Stimulated activated memory B cell treated with anti-CD40 and anti-IgM and Interleukin-4, amounts not matched to agents 10 μg/mL and 1 μg/mL and 100 μg/mL, for 72 hours (primary cell): Measurements from ENCODE around the gene ARAP2.
"Not testable (repeated sequence)": the region's sequence is repeated elsewhere in the genome, so short reads cannot be mapped to it uniquely, and the experiment has no call there.

Experiments
- ATAC-seq: fragments of 150-1000 bp; cut with Tn5 transposase; 2 replicates; pipeline ENCODE4 v1.10.0; 2021
- H3K27ac Mint-ChIP-seq: one replicate; pipeline ENCODE4 v1.8.0; 2022; ENCODE audit warnings: mild to moderate bottlenecking, mixed read lengths
- H3K27me3 Mint-ChIP-seq: one replicate; pipeline ENCODE4 v1.8.0; 2022; ENCODE audit warnings: mixed read lengths
- H3K36me3 Mint-ChIP-seq: one replicate; pipeline ENCODE4 v1.8.0; 2022; ENCODE audit warnings: mixed read lengths
- H3K4me1 Mint-ChIP-seq: one replicate; pipeline ENCODE4 v1.8.0; 2022; ENCODE audit warnings: mixed read lengths
- H3K4me3 Mint-ChIP-seq: one replicate; pipeline ENCODE4 v1.8.0; 2022; ENCODE audit warnings: mild to moderate bottlenecking, moderate library complexity, mixed read lengths
- H3K9me3 Mint-ChIP-seq: one replicate; pipeline ENCODE4 v1.8.0; 2022; ENCODE audit warnings: mixed read lengths

ARAP2 gene

DNA sequence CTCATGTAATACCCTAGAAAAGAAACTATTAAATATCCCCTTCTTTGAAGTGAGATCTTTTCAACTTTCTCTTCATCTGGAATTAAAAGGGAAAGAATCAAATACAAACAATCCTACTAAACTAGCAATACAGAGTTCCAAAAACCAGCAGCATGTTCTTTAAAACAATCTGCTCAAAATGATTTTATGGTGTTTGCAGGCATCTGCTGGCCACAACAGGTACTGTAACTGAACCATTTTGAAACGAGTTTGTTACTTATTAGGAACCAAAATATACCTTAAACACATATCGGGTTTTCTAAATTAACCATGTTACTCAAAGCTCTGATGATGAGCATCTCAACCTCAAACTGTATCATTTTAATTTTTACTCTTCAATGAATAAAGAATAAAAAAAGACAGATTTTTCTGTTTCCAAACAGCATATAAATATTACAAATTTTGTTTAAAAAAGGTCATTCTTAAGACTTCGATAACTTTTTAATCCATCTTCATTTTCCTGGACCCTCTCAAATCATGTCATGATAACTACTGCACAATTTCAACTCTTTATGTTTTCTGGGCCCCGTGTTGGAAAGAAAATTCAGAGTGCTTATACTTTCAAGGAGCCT lies 56.5 kb downstream of the ARAP2 start:
- H3K4me3 Mint-ChIP-seq = no peak overlapping the region
- peaks cover 30% of the 10 kb centered on the region for H3K36me3 Mint-ChIP-seq
- H3K27me3 Mint-ChIP-seq = no peaks in the 10 kb centered on the region

GRCh38 chr4:36183665-36184393 lies 60.5 kb downstream of the ARAP2 start:
- H3K4me1 Mint-ChIP-seq = peaks cover 14% of the 10 kb centered on the region
- H3K27ac Mint-ChIP-seq = no peak overlapping the region
- H3K36me3 Mint-ChIP-seq = peaks cover 33% of the 10 kb centered on the region
- ATAC-seq = no peak
- H3K9me3 Mint-ChIP-seq = no peaks in the 10 kb centered on the region
- H3K27me3 Mint-ChIP-seq = no peaks in the 10 kb centered on the region
- H3K4me3 Mint-ChIP-seq = no peak overlapping the region

More for the DNA sequence above, 56.5 kb downstream of the ARAP2 start:
- Mint-ChIP-seq H3K9me3 (no peaks in the 10 kb centered on the region), H3K4me1 (peaks cover 33% of the 10 kb centered on the region), H3K27ac (no peak overlapping the region)
- ATAC-seq = no peak

DNA sequence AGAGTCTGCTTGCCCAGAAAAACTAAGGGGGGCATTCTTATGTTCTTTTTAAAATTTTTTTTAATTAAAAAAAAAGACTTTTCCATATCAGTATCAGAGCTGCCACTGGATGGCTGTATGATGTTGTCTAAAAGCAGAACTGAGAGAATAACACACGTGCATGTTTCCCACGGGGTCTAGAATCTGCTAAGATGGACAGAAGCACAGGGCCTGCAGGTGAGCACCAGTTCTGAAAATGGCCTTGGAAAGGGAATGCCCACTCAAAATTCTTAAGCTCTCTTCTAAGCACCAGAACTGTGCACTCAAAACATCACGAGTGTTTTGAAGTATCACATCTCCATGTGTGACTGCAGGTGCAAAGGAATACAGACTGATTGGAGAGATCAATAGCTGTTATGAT lies 61.1 kb downstream of the ARAP2 start:
- H3K27ac Mint-ChIP-seq = no peak overlapping the region
- no peak overlapping the region for H3K4me3 Mint-ChIP-seq
- no peaks in the 10 kb centered on the region for H3K9me3 Mint-ChIP-seq
- no peak for ATAC-seq
- H3K36me3 Mint-ChIP-seq = peaks cover 39% of the 10 kb centered on the region
- H3K27me3 Mint-ChIP-seq = no peaks in the 10 kb centered on the region
- peaks cover 14% of the 10 kb centered on the region for H3K4me1 Mint-ChIP-seq

- not testable (repeated sequence) for H3K27ac Mint-ChIP-seq, H3K4me3 Mint-ChIP-seq, H3K27me3 Mint-ChIP-seq, H3K9me3 Mint-ChIP-seq, ATAC-seq
- Mint-ChIP-seq H3K36me3 (peaks cover 46% of the 10 kb centered on the region), H3K4me1 (peaks cover 14% of the 10 kb centered on the region)
Measured at GRCh38 chr4:36182315-36182714, 62.0 kb downstream of the ARAP2 start.

GRCh38 chr4:36180206-36180605 lies 64.1 kb downstream of the ARAP2 start:
- peaks cover 52% of the 10 kb centered on the region for H3K36me3 Mint-ChIP-seq
- no peaks in the 10 kb centered on the region for H3K9me3 Mint-ChIP-seq
- ATAC-seq = no peak
- H3K4me3 Mint-ChIP-seq = no peak overlapping the region
- H3K27ac Mint-ChIP-seq = no peak overlapping the region
- peaks cover 14% of the 10 kb centered on the region for H3K4me1 Mint-ChIP-seq
- H3K27me3 Mint-ChIP-seq = no peaks in the 10 kb centered on the region

DNA sequence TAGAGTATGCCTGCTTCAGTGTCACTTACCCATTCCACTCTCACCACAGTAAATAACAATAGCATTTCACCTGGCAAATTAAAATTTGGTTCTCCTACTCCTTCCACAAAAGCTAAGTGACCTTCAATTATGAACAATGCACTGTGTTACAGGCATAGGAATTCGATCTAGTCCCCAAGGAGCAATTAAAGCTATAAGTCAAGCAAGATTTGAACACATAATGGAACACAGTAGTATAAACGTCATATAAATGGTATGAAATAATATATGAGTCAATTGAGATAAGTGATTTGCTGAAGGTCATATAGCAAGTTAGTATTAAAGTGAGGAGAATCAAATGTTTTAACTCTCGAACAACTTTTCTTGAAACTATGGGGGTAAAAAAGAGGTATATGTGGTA lies 65.8 kb downstream of the ARAP2 start:
- H3K27ac Mint-ChIP-seq = no peak overlapping the region
- no peak overlapping the region for H3K4me3 Mint-ChIP-seq
- peaks cover 9% of the 10 kb centered on the region for H3K4me1 Mint-ChIP-seq
- no peaks in the 10 kb centered on the region for H3K9me3 Mint-ChIP-seq
- H3K27me3 Mint-ChIP-seq = no peaks in the 10 kb centered on the region
- peaks cover 67% of the 10 kb centered on the region for H3K36me3 Mint-ChIP-seq
- no peak for ATAC-seq

- H3K27me3 Mint-ChIP-seq = no peaks in the 10 kb centered on the region
Measured at GRCh38 chr4:36177946-36178345, 66.4 kb downstream of the ARAP2 start.

DNA sequence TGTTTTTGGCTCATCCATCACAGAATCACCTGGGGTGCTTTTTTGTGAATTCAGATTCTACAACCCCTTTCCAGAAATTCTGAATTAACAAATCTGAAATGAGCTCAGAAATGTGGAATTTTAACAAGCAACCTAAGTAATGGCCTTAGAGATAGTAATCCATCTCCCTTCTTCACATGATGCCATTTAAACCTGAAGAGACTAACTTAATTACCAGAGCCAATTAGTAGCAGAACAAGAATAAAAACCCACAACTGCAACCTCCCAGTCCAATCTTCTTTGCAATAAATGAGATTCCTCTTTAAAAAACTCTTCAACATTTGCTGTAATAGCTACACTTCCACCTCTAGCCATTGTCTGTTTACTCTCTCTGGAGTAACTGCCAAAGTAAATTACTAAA lies 69.7 kb downstream of the ARAP2 start:
- no peak for ATAC-seq
- Mint-ChIP-seq H3K27ac (no peak overlapping the region), H3K9me3 (no peaks in the 10 kb centered on the region), H3K36me3 (peaks cover 54% of the 10 kb centered on the region), H3K4me3 (no peak overlapping the region), H3K27me3 (no peaks in the 10 kb centered on the region), H3K4me1 (no peaks in the 10 kb centered on the region)

More at GRCh38 chr4:36177946-36178345, 66.4 kb downstream of the ARAP2 start:
- Mint-ChIP-seq H3K9me3 (no peaks in the 10 kb centered on the region), H3K4me3 (no peak overlapping the region), H3K36me3 (peaks cover 69% of the 10 kb centered on the region), H3K4me1 (peaks cover 6% of the 10 kb centered on the region), H3K27ac (no peak overlapping the region)
- no peak for ATAC-seq

DNA sequence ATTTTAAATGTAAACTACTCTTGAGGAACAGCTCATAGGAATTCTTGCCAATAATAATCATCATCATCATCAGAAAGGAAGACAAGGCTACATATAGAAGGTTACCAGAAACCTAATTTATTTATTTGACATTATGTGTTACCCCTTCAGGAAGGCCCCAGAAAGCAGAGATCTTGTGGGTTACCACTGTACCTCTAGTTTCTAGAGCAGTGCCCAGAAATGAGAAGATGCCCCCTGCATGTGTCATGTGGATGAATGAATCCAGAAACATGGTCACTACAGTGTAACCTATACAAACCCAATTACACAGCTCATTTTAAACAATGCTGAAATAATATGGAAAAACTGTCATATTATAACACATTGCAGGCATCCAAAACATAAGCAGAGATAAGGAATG lies 70.4 kb downstream of the ARAP2 start:
- no peak overlapping the region for H3K4me3 Mint-ChIP-seq
- no peaks in the 10 kb centered on the region for H3K4me1 Mint-ChIP-seq
- no peaks in the 10 kb centered on the region for H3K27me3 Mint-ChIP-seq
- no peak for ATAC-seq
- no peak overlapping the region for H3K27ac Mint-ChIP-seq
- H3K36me3 Mint-ChIP-seq = peaks cover 48% of the 10 kb centered on the region
- no peaks in the 10 kb centered on the region for H3K9me3 Mint-ChIP-seq

GRCh38 chr4:36172656-36173055 lies 71.7 kb downstream of the ARAP2 start:
- Mint-ChIP-seq H3K4me1 (no peaks in the 10 kb centered on the region), H3K4me3 (no peak overlapping the region), H3K36me3 (peaks cover 37% of the 10 kb centered on the region), H3K27me3 (no peaks in the 10 kb centered on the region), H3K9me3 (no peaks in the 10 kb centered on the region), H3K27ac (no peak overlapping the region)
- ATAC-seq = no peak

DNA sequence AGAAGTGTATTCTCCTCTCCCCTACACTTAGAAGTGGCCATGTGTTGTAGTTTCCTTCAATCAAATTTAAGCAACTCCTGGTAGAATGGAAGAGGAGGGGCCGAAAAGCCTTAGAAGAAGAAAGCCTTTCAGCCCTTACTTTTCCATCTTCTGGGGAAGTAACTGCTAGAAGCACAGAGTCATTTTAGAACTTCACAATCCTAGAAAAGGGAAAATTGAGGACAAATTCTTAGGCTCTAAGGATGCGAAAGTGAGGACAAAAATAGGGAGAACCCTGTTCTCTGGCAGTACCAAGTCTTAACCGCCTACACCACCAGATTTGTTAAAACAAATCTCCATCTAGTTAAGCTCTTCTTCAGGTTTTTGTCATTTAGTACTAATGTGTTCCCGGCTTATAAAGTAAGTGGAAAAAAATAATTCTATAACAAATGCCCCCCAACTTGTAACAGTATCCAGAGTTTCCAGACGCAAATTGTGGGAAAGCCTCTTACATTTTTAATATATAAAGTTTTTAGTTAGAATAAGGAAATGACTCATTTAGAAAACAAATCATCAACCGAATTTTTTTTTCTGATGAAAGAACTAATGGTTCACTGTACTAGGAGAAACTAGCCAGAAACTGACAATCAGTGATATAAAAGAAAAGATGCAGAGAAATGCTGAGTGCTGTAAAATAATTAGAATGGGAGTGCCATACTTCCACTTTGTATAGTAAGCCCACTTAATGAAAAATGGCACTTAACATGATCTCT lies 76.0 kb downstream of the ARAP2 start:
- Mint-ChIP-seq H3K4me3 (no peak overlapping the region), H3K36me3 (peaks cover 32% of the 10 kb centered on the region), H3K4me1 (no peaks in the 10 kb centered on the region), H3K27me3 (no peaks in the 10 kb centered on the region), H3K9me3 (no peaks in the 10 kb centered on the region), H3K27ac (peak overlapping the region; percentile 19)
- ATAC-seq = no peak

- no peak for ATAC-seq
- no peaks in the 10 kb centered on the region for H3K9me3 Mint-ChIP-seq
- no peaks in the 10 kb centered on the region for H3K27me3 Mint-ChIP-seq
- peaks cover 47% of the 10 kb centered on the region for H3K36me3 Mint-ChIP-seq
- no peaks in the 10 kb centered on the region for H3K4me1 Mint-ChIP-seq
- no peak overlapping the region for H3K4me3 Mint-ChIP-seq
- no peak overlapping the region for H3K27ac Mint-ChIP-seq
Measured at GRCh38 chr4:36165631-36166005, 78.7 kb downstream of the ARAP2 start.

DNA sequence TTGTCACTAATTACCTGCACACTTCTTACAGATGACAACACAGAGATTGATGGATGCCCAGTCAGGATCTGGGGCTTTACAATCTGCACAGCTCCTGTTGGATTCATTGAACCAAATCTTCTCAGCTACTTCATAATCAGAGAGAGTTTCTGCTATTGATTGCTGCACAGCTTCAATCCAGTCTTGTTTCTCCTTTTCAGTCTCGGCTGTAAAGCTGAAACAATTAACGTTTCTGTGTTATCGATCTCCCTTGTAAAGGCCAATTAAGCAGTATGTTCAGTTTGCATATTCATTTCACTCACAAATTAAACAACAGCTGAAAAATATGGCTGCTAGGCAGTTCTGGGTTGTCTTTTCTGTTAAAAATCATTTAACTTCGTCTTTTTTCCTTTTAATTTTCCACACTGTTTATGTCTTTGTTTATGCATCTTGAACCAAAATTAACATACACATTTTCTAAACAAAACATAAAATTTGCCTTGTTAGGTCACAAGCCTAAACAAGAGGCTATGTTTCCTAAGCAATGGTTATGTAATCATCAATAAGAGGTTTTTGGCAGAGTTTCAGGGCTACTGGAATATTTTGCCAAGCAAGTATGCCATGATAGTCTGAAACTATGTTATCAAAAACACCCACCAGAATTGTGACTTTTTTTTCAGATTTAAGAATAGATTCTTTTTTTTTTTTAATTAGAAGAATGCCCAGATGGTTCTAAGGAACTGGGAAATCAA lies 79.2 kb downstream of the ARAP2 start:
- H3K4me3 Mint-ChIP-seq = no peak overlapping the region
- no peaks in the 10 kb centered on the region for H3K27me3 Mint-ChIP-seq
- H3K4me1 Mint-ChIP-seq = no peaks in the 10 kb centered on the region
- peaks cover 47% of the 10 kb centered on the region for H3K36me3 Mint-ChIP-seq
- ATAC-seq = no peak
- H3K9me3 Mint-ChIP-seq = no peaks in the 10 kb centered on the region
- H3K27ac Mint-ChIP-seq = no peak overlapping the region

DNA sequence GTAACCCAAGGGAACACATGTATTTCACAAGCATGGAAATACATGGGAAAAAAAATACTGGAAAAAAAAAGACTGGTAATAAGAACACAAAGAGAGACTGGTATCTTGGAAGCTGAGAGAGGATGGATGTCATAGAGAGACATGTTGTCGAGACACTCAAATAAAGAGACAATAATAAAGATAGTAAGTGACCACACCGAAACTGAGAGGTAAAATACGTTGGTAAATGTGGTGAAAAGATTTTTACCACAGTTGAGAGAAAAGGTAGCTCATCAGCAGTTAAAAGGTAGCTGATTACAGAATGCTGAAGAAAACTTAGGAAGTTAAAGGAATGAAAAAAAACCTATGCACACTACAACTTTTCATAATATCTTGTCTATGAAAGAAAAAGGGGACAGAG lies 81.1 kb downstream of the ARAP2 start:
- peak overlapping the region; percentile 4 for H3K27ac Mint-ChIP-seq
- no peak for ATAC-seq

GRCh38 chr4:36159208-36159607 lies 85.1 kb downstream of the ARAP2 start:
- peaks cover 68% of the 10 kb centered on the region for H3K36me3 Mint-ChIP-seq
- H3K4me3 Mint-ChIP-seq = no peak overlapping the region
- H3K27me3 Mint-ChIP-seq = no peaks in the 10 kb centered on the region
- no peak overlapping the region for H3K27ac Mint-ChIP-seq
- no peaks in the 10 kb centered on the region for H3K4me1 Mint-ChIP-seq
- ATAC-seq = no peak
- H3K9me3 Mint-ChIP-seq = no peaks in the 10 kb centered on the region

More for the DNA sequence above, 81.1 kb downstream of the ARAP2 start:
- Mint-ChIP-seq H3K9me3 (no peaks in the 10 kb centered on the region), H3K4me1 (no peaks in the 10 kb centered on the region), H3K36me3 (peaks cover 61% of the 10 kb centered on the region), H3K4me3 (no peak overlapping the region), H3K27me3 (no peaks in the 10 kb centered on the region)
